H9 (cell line): ENCODE data around the gene RABL6. TPM values are rescaled to one million over a fixed set of nuclear protein-coding genes. Genes with fewer than 3 reads are reported as not detected.

Experiments used
- DNase-seq: peaks from one replicate; pipeline ENCODE4 v3.0.0-alpha.2; 2017
- H2AFZ ChIP-seq: one replicate; pipeline ENCODE4 v1.6.1; 2013; ENCODE audit warnings: mild to moderate bottlenecking, low read length, control low read depth, moderate library complexity
- H2AK5ac ChIP-seq: 2 replicates; pipeline ENCODE4 v1.6.1; 2013; ENCODE audit warnings: low read length, control low read depth, mixed read lengths; ENCODE audit not compliant: insufficient read length
- H2BK120ac ChIP-seq: one replicate; pipeline ENCODE4 v1.6.1; 2013; ENCODE audit warnings: low read depth, mild to moderate bottlenecking, low read length, control low read depth, inconsistent platforms; ENCODE audit not compliant: poor library complexity, severe bottlenecking
- H2BK12ac ChIP-seq: 2 replicates; pipeline ENCODE4 v1.6.1; 2013; ENCODE audit warnings: low read length, control low read depth, mixed read lengths, low read depth; ENCODE audit not compliant: insufficient read length
- H2BK15ac ChIP-seq: 2 replicates; pipeline ENCODE4 v1.6.1; 2013; ENCODE audit warnings: low read depth, low read length, control low read depth
- H2BK20ac ChIP-seq: one replicate; pipeline ENCODE4 v1.6.1; 2013; ENCODE audit warnings: low read depth, mild to moderate bottlenecking, low read length, control low read depth, inconsistent platforms; ENCODE audit not compliant: poor library complexity, severe bottlenecking
- H2BK5ac ChIP-seq: 2 replicates; pipeline ENCODE4 v1.6.1; 2013; ENCODE audit warnings: low read length, control low read depth, mixed read lengths; ENCODE audit not compliant: insufficient read length
- H3K14ac ChIP-seq: 2 replicates; pipeline ENCODE4 v1.6.1; 2013; ENCODE audit warnings: low read length, control low read depth; ENCODE audit not compliant: insufficient read depth
- H3K18ac ChIP-seq: 2 replicates; pipeline ENCODE4 v1.6.1; 2013; ENCODE audit warnings: low read depth, mild to moderate bottlenecking, mixed read lengths, low read length, control low read depth; ENCODE audit not compliant: insufficient read length
- H3K23ac ChIP-seq: 2 replicates; pipeline ENCODE4 v1.6.1; 2013; ENCODE audit warnings: low read length, control low read depth, mixed read lengths, low read depth; ENCODE audit not compliant: insufficient read length
- H3K23me2 ChIP-seq: 2 replicates; pipeline ENCODE4 v1.6.1; 2013; ENCODE audit warnings: low read depth, mild to moderate bottlenecking, mixed read lengths, low read length, control low read depth; ENCODE audit not compliant: insufficient read length, poor library complexity, severe bottlenecking
- H3K27ac ChIP-seq: 2 replicates; pipeline ENCODE4 v1.5.1; 2013; ENCODE audit warnings: low read length, control low read depth, mixed read lengths, low read depth; ENCODE audit not compliant: insufficient read length
- H3K27me3 ChIP-seq: 2 replicates; pipeline ENCODE4 v1.6.1; 2013; ENCODE audit warnings: low read length, control low read depth, inconsistent platforms; ENCODE audit not compliant: insufficient read depth
- H3K4ac ChIP-seq: 2 replicates; pipeline ENCODE4 v1.6.1; 2013; ENCODE audit warnings: low read depth, mild to moderate bottlenecking, control low read depth, inconsistent platforms, low read length, moderate library complexity
- H3K4me1 ChIP-seq: 2 replicates; pipeline ENCODE4 v1.6.1; 2013; ENCODE audit warnings: low read length, control low read depth, inconsistent platforms; ENCODE audit not compliant: insufficient read depth
- H3K4me2 ChIP-seq: 2 replicates; pipeline ENCODE4 v1.6.1; 2013; ENCODE audit warnings: low read length, control low read depth, mixed read lengths; ENCODE audit not compliant: insufficient read length, insufficient read depth
- H3K56ac ChIP-seq: 2 replicates; pipeline ENCODE4 v1.6.1; 2013; ENCODE audit warnings: low read depth, mild to moderate bottlenecking, mixed read lengths, low read length, control low read depth; ENCODE audit not compliant: insufficient read length
- H3K79me1 ChIP-seq: 2 replicates; pipeline ENCODE4 v1.6.1; 2013; ENCODE audit warnings: low read depth, mild to moderate bottlenecking, moderate library complexity, low read length, control low read depth, inconsistent platforms; ENCODE audit not compliant: insufficient read depth, poor library complexity, severe bottlenecking
- H3K79me2 ChIP-seq: 2 replicates; pipeline ENCODE4 v1.6.1; 2013; ENCODE audit warnings: low read length, control low read depth, inconsistent platforms; ENCODE audit not compliant: insufficient read depth
- H3K9ac ChIP-seq: 2 replicates; pipeline ENCODE4 v1.6.1; 2013; ENCODE audit warnings: low read length, control low read depth, mixed read lengths; ENCODE audit not compliant: insufficient read length; ENCODE audit errors: extremely low read depth
- H3K9me3 ChIP-seq: one replicate; pipeline ENCODE4 v1.6.1; 2013; ENCODE audit warnings: low read depth, low read length, inconsistent platforms; ENCODE audit not compliant: control insufficient read depth
- H3T11ph ChIP-seq: one replicate; pipeline ENCODE4 v1.6.1; 2013; ENCODE audit warnings: mild to moderate bottlenecking, low read length, control low read depth, inconsistent platforms
- H4K20me1 ChIP-seq: one replicate; pipeline ENCODE4 v1.6.1; 2013; ENCODE audit not compliant: control insufficient read depth, insufficient read length, insufficient read depth
- H4K5ac ChIP-seq: 2 replicates; pipeline ENCODE4 v1.6.1; 2013; ENCODE audit warnings: low read depth, mild to moderate bottlenecking, mixed read lengths, low read length, control low read depth; ENCODE audit not compliant: insufficient read length
- H4K8ac ChIP-seq: replicated peaks from 2 replicates; pipeline ENCODE4 v1.6.1; 2013; ENCODE audit warnings: low read length, control low read depth, mixed read lengths, low read depth; ENCODE audit not compliant: insufficient read length
- H4K91ac ChIP-seq: 2 replicates; pipeline ENCODE4 v1.6.1; 2013; ENCODE audit warnings: low read depth, mild to moderate bottlenecking, moderate library complexity, mixed read lengths, low read length, control low read depth; ENCODE audit not compliant: insufficient read length
- H3K27ac Mint-ChIP-seq, 3 experiments: 2 replicates in 2 of 3; 3 replicates in 1 of 3; pipeline ENCODE4 v1.8.0; 2020 to 2021; ENCODE audit warnings: mixed read lengths in 3 of 3, mild to moderate bottlenecking in 1 of 3, moderate library complexity in 1 of 3
- H3K27me3 Mint-ChIP-seq: 2 replicates; pipeline ENCODE4 v1.8.0; 2021; ENCODE audit warnings: low read depth, mild to moderate bottlenecking, moderate library complexity, mixed read lengths
- H3K36me3 Mint-ChIP-seq, 3 experiments: 2 replicates in 2 of 3; 3 replicates in 1 of 3; pipeline ENCODE4 v1.8.0; 2020 to 2021; ENCODE audit warnings: low read depth in 3 of 3, mixed read lengths in 3 of 3; ENCODE audit not compliant: insufficient read depth in 1 of 3
- H3K4me1 Mint-ChIP-seq, 2 experiments: 2 replicates each; pipeline ENCODE4 v1.8.0; 2020; ENCODE audit warnings: mixed read lengths in 2 of 2
- H3K4me3 Mint-ChIP-seq, 2 experiments: 2 replicates in 1 of 2; 3 replicates in 1 of 2; pipeline ENCODE4 v1.8.0; 2020 to 2021; ENCODE audit warnings: mild to moderate bottlenecking in 2 of 2, mixed read lengths in 2 of 2, moderate library complexity in 1 of 2
- H3K9me3 Mint-ChIP-seq, 2 experiments: 2 replicates in 1 of 2; 3 replicates in 1 of 2; pipeline ENCODE4 v1.8.0; 2020; ENCODE audit warnings: mild to moderate bottlenecking in 2 of 2, mixed read lengths in 2 of 2, moderate library complexity in 1 of 2
- WGBS: extraction: QIAGEN DNeasy Blood & Tissue Kit; methylation state at CpG from one replicate; pipeline ENCODE4 v1.1.7; 2013; ENCODE audit warnings: missing lambda C conversion rate, low lambda C conversion rate, mixed read lengths; ENCODE audit not compliant: insufficient read length; ENCODE audit errors: extremely low coverage; 5-methylcytosine and 5-hydroxymethylcytosine counted together
- total RNA-seq: library from RNA; stranded (reverse); gene quantifications from 2 replicates; pipeline ENCODE4 v1.2.1, GENCODE V29; 2021
- TF ChIP-seq, protein P1 (sequence below): fragments of 200-600 bp; sonication (generic); conservative IDR thresholded peaks from 3 replicates; pipeline ENCODE4 v1.8.0; 2021; ENCODE audit warnings: antibody characterized with exemption, mild to moderate bottlenecking

RABL6 gene
- total RNA-seq, 1 experiment from 2014 or later, result 108 TPM

DNA sequence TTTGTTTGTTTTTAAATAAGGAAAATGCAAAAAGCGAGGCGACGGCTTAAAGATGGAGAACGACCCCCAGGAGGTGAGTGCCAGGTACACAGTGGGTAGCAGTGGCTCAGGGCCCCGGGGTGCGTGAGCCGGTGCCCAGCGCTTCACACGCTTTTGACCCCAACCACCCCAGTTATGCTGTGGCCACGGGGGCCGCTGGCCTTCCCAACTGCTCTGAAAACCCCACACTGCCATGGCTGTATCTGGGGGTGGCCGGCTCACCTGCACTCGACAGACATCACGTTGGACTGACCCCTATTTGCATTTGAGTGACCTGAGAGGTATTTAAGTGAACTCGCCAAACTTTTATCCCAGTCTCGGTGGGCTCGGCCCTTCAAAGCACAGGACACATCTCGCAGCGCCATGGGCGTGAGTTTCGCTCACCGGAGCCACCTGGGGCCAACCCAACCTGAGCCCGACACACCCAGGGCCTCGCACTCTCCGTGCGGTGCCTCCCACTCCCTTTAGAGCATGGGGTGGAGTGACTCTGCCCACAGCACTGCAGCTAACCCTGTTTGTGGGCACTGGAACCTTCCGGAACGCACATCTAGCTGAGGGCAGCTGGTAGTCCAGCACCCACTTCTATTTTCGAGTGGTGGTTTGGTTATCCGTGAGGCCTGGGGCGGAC lies 20.9 kb downstream of the RABL6 start:
- H3K9ac ChIP-seq, result no peak overlapping the region
- Mint-ChIP-seq H3K36me3 (peaks cover 14 to 58% (median 54%) of the 10 kb centered on the region in 3 experiments; a peak in 6 of 7 replicates), H3K4me1 (0 out of 4 replicates have a peak, but pooled peaks cover 0 to 3% of the 10 kb centered on the region in 2 experiments), H3K4me3 (no peak overlapping the region), H3K9me3 (no peaks in the 10 kb centered on the region), H3K27ac (no peak overlapping the region), H3K27me3 (peaks cover 1% of the 10 kb centered on the region; the same call in 1 of the 2 replicates)
- H3K79me2 ChIP-seq, result no peaks in the 10 kb centered on the region
- H4K5ac ChIP-seq, result no peak overlapping the region
- H2BK12ac ChIP-seq, result no peak overlapping the region
- H3K4ac ChIP-seq, result no peak overlapping the region
- no peak overlapping the region for H4K8ac ChIP-seq
- no peaks in the 10 kb centered on the region for H3K9me3 ChIP-seq
- no peaks in the 10 kb centered on the region for H3K23me2 ChIP-seq
- H3K79me1 ChIP-seq, result no peaks in the 10 kb centered on the region
- no peak overlapping the region for H3K56ac ChIP-seq
- no peak overlapping the region for H2AFZ ChIP-seq
- no peaks in the 10 kb centered on the region for H3K27me3 ChIP-seq
- no peaks in the 10 kb centered on the region for H4K20me1 ChIP-seq
- H3K27ac ChIP-seq, result no peak overlapping the region
- no peak overlapping the region for H2AK5ac ChIP-seq
- no peak overlapping the region for H3T11ph ChIP-seq
- no peak overlapping the region for H3K18ac ChIP-seq
- H2BK15ac ChIP-seq, result no peak overlapping the region
- no peak overlapping the region for H3K23ac ChIP-seq
- no peak for DNase-seq
- H3K4me2 ChIP-seq, result no peak overlapping the region
- TF ChIP-seq, protein P1, sequence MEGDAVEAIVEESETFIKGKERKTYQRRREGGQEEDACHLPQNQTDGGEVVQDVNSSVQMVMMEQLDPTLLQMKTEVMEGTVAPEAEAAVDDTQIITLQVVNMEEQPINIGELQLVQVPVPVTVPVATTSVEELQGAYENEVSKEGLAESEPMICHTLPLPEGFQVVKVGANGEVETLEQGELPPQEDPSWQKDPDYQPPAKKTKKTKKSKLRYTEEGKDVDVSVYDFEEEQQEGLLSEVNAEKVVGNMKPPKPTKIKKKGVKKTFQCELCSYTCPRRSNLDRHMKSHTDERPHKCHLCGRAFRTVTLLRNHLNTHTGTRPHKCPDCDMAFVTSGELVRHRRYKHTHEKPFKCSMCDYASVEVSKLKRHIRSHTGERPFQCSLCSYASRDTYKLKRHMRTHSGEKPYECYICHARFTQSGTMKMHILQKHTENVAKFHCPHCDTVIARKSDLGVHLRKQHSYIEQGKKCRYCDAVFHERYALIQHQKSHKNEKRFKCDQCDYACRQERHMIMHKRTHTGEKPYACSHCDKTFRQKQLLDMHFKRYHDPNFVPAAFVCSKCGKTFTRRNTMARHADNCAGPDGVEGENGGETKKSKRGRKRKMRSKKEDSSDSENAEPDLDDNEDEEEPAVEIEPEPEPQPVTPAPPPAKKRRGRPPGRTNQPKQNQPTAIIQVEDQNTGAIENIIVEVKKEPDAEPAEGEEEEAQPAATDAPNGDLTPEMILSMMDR, result no peak
- no peak overlapping the region for H2BK120ac ChIP-seq
- no peak overlapping the region for H2BK5ac ChIP-seq
- H3K14ac ChIP-seq, result no peak overlapping the region
- H3K4me1 ChIP-seq, result no peaks in the 10 kb centered on the region
- H4K91ac ChIP-seq, result no peak overlapping the region
- no CpG with 5 or more reads among the region's 31 CpGs for WGBS
- no peak overlapping the region for H2BK20ac ChIP-seq
